HepG2 (cell line): ENCODE measurements around the gene HS3ST1.

ENCODE experiments used
- ATF7 ChIP-seq, 2 experiments: fragments of 450-650 bp in 1 of 2; sonication (generic) in 1 of 2; formaldehyde crosslinking in 1 of 2; IDR thresholded peaks; 2 replicates each; pipeline versions ENCODE4 v1.4.0 to v1.6.1; 2016 to 2020; ENCODE audit warnings: antibody characterized with exemption in 1 of 2, mild to moderate bottlenecking in 1 of 2, missing genetic modification reagents in 1 of 2
- HIVEP1 ChIP-seq: sonication (generic); formaldehyde crosslinking; IDR thresholded peaks from 2 replicates; pipeline ENCODE4 v1.4.0; 2020; ENCODE audit warnings: mild to moderate bottlenecking, missing genetic modification reagents
- HNF4A ChIP-seq: sonication (generic); formaldehyde crosslinking; IDR thresholded peaks from 2 replicates; pipeline ENCODE4 v1.4.0; 2020; ENCODE audit warnings: missing genetic modification reagents
- SMAD1 ChIP-seq: sonication (generic); formaldehyde crosslinking; IDR thresholded peaks from 2 replicates; pipeline ENCODE4 v1.4.0; 2020; ENCODE audit warnings: missing genetic modification reagents, low read depth, mild to moderate bottlenecking, borderline replicate concordance
- ZBTB7A ChIP-seq: sonication (generic); formaldehyde crosslinking; IDR thresholded peaks from 2 replicates; pipeline ENCODE4 v1.8.0; 2022; ENCODE audit warnings: mild to moderate bottlenecking, missing genetic modification reagents
- ZFP1 ChIP-seq: IDR thresholded peaks from 2 replicates; pipeline ENCODE4 v1.6.1; 2016
- ZNF274 ChIP-seq: sonication (generic); formaldehyde crosslinking; IDR thresholded peaks from 2 replicates; pipeline ENCODE4 v1.5.1; 2020; ENCODE audit warnings: mild to moderate bottlenecking, missing genetic modification reagents
- ZNF337 ChIP-seq: sonication (generic); formaldehyde crosslinking; IDR thresholded peaks from 2 replicates; pipeline ENCODE4 v1.5.1; 2020; ENCODE audit warnings: missing genetic modification reagents, low read depth, mild to moderate bottlenecking, borderline replicate concordance
- TF ChIP-seq, protein P1 (sequence below): sonication (generic); formaldehyde crosslinking; IDR thresholded peaks from 2 replicates; pipeline ENCODE4 v1.8.1; 2023; ENCODE audit warnings: mild to moderate bottlenecking, missing genetic modification reagents, borderline replicate concordance
- TF ChIP-seq, protein P2 (sequence below): IDR thresholded peaks from 2 replicates; pipeline ENCODE4 v1.6.1; 2012; ENCODE audit warnings: low read length, improper control_type of control experiment
- TF ChIP-seq, protein P3 (sequence below), 2 experiments: sonication (generic) in 1 of 2; formaldehyde crosslinking in 1 of 2; IDR thresholded peaks; 2 replicates each; pipeline versions ENCODE4 v1.5.1 to v1.6.1; 2011 to 2020; ENCODE audit warnings: borderline replicate concordance in 1 of 2, low read depth in 1 of 2, low read length in 1 of 2, mild to moderate bottlenecking in 1 of 2, missing genetic modification reagents in 1 of 2, moderate library complexity in 1 of 2
- TF ChIP-seq, protein P4 (sequence below): sonication (generic); formaldehyde crosslinking; IDR thresholded peaks from 2 replicates; pipeline ENCODE4 v1.5.0; 2020; ENCODE audit warnings: mild to moderate bottlenecking, missing genetic modification reagents, moderate library complexity
- TF ChIP-seq, protein P5 (sequence below): sonication (generic); formaldehyde crosslinking; IDR thresholded peaks from 2 replicates; pipeline ENCODE4 v1.5.0; 2020; ENCODE audit warnings: mild to moderate bottlenecking, missing genetic modification reagents

DNA sequence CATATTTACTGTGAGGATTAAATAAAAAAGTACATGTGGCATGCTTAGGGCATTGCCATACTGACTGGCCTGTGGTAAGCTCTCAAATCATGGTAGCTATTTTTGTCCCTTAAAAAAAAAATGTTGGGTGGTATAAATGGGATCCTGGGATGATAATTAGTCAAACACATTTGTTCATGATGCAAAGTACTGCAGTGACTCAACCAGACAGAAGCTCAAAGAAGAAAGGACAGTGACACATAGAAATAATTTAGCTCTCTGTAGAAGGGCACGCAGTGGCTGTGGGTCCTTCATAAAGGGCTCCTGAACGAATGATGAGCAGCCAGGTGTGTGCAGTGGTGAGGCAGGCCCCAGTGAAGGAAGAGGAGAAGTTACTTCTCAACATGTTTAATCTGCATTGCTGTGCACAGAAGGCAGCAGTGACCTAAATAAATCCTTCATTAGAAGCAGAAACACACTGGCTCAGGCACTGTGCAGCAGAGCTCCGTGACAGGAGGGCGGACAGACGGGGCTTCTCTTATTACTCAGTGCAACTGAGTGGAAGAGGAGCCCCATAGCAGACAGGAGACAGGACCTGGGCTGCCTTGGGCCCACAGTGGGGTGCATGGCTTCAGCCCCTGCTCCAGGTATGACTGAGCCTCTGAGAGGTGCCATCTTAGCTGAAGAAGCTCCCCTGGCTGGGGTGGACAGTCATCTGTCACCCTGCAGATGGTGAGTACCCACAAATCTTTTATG is 20.3 kb downstream of the HS3ST1 start:
- TF ChIP-seq SMAD1 (CRISPR knock-in tag) (no peak), ZBTB7A (CRISPR knock-in tag) (no peak), ZNF274 (CRISPR knock-in tag) (no peak), HIVEP1 (CRISPR knock-in tag) (no peak), ZFP1 (CRISPR knock-in tag) (no peak), ATF7 (IDR thresholded peaks at IDR 0.05) (no peak), ATF7 (CRISPR knock-in tag; IDR thresholded peaks at IDR 0.05) (no peak), ZNF337 (CRISPR knock-in tag) (no peak), HNF4A (CRISPR knock-in tag) (no peak)
- TF ChIP-seq, protein P1, sequence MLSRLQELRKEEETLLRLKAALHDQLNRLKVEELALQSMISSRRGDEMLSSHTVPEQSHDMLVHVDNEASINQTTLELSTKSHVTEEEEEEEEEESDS (CRISPR knock-in tag), result no peak
- TF ChIP-seq, protein P2, sequence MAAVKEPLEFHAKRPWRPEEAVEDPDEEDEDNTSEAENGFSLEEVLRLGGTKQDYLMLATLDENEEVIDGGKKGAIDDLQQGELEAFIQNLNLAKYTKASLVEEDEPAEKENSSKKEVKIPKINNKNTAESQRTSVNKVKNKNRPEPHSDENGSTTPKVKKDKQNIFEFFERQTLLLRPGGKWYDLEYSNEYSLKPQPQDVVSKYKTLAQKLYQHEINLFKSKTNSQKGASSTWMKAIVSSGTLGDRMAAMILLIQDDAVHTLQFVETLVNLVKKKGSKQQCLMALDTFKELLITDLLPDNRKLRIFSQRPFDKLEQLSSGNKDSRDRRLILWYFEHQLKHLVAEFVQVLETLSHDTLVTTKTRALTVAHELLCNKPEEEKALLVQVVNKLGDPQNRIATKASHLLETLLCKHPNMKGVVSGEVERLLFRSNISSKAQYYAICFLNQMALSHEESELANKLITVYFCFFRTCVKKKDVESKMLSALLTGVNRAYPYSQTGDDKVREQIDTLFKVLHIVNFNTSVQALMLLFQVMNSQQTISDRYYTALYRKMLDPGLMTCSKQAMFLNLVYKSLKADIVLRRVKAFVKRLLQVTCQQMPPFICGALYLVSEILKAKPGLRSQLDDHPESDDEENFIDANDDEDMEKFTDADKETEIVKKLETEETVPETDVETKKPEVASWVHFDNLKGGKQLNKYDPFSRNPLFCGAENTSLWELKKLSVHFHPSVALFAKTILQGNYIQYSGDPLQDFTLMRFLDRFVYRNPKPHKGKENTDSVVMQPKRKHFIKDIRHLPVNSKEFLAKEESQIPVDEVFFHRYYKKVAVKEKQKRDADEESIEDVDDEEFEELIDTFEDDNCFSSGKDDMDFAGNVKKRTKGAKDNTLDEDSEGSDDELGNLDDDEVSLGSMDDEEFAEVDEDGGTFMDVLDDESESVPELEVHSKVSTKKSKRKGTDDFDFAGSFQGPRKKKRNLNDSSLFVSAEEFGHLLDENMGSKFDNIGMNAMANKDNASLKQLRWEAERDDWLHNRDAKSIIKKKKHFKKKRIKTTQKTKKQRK, result no peak
- TF ChIP-seq, protein P3, sequence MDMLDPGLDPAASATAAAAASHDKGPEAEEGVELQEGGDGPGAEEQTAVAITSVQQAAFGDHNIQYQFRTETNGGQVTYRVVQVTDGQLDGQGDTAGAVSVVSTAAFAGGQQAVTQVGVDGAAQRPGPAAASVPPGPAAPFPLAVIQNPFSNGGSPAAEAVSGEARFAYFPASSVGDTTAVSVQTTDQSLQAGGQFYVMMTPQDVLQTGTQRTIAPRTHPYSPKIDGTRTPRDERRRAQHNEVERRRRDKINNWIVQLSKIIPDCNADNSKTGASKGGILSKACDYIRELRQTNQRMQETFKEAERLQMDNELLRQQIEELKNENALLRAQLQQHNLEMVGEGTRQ (IDR thresholded peaks at IDR 0.05; ENCODE audit: low read depth, low read length), result no peak
- TF ChIP-seq, protein P3 (CRISPR knock-in tag; IDR thresholded peaks at IDR 0.05; ENCODE audit: borderline replicate concordance), result no peak
- TF ChIP-seq, protein P4, sequence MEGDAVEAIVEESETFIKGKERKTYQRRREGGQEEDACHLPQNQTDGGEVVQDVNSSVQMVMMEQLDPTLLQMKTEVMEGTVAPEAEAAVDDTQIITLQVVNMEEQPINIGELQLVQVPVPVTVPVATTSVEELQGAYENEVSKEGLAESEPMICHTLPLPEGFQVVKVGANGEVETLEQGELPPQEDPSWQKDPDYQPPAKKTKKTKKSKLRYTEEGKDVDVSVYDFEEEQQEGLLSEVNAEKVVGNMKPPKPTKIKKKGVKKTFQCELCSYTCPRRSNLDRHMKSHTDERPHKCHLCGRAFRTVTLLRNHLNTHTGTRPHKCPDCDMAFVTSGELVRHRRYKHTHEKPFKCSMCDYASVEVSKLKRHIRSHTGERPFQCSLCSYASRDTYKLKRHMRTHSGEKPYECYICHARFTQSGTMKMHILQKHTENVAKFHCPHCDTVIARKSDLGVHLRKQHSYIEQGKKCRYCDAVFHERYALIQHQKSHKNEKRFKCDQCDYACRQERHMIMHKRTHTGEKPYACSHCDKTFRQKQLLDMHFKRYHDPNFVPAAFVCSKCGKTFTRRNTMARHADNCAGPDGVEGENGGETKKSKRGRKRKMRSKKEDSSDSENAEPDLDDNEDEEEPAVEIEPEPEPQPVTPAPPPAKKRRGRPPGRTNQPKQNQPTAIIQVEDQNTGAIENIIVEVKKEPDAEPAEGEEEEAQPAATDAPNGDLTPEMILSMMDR (CRISPR knock-in tag), result no peak
- TF ChIP-seq, protein P5, sequence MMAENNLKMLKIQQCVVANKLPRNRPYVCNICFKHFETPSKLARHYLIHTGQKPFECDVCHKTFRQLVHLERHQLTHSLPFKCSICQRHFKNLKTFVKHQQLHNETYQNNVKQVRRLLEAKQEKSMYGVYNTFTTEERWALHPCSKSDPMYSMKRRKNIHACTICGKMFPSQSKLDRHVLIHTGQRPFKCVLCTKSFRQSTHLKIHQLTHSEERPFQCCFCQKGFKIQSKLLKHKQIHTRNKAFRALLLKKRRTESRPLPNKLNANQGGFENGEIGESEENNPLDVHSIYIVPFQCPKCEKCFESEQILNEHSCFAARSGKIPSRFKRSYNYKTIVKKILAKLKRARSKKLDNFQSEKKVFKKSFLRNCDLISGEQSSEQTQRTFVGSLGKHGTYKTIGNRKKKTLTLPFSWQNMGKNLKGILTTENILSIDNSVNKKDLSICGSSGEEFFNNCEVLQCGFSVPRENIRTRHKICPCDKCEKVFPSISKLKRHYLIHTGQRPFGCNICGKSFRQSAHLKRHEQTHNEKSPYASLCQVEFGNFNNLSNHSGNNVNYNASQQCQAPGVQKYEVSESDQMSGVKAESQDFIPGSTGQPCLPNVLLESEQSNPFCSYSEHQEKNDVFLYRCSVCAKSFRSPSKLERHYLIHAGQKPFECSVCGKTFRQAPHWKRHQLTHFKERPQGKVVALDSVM (CRISPR knock-in tag), result no peak
